GM21619 (cell line): ENCODE results near the gene ARHGEF28.

Source experiments
- ATAC-seq: cut with Tn5 transposase; IDR thresholded peaks from one replicate; pipeline ENCODE4 v1.9.1; 2021; ENCODE audit not compliant: unreplicated experiment

Gene ARHGEF28

DNA sequence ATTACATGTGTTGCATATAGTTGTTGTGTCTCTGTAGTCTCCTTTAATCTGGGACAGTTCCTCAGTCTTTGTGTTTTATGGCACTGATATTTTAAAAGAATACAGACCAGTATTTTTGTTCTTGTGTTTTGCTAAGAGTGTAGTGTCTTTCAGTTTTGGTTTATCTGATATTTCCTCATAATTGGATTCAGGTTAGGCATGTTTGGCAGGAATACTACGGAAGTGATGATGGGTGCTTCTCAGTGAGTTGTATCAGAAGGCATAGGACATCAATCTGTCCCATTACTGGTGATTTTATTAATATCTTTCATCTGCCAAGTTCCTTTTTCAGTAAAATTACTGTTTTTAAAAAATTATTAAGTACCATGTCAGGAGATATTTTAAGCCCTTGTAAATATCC, 212.9 kb downstream of the ARHGEF28 start:
- no peak for ATAC-seq

DNA sequence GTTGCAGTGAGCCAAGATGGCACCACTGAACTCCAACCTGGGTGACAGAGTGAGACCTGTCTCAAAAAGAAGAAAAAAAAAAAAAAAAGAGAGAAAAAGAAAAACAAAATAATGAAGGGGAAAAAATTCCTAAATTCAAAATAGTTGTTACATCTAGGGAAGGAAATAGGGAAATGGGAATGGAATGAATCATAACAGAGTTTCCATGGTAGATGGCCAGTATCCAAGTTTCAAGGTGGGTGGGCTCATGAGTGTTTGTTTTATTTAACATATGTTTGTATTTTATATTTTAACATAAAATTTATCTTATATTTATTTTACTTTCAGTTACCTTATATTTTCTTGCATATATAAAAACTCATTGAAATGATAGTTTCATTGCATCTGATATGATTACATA, 215.6 kb downstream of the ARHGEF28 start:
- ATAC-seq: no peak

DNA sequence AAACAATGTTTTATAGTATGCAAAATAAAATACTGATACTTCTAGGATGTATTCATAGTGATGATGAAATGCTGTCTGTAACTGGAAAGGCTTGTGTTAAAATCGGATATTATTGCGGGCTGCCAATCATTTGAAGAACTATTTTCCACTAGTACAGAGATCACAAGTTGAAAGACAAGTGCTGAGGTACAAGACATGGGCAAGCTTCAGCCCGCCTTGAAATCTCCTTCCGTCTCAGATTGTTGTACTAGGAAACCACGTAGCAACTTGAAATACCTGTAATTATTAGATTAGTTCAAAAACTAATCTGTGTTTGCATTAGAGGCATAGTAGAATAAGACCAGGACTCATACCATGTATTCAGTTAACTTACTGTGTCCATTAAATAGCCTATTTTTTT, 218.2 kb downstream of the ARHGEF28 start:
- ATAC-seq: no peak

DNA sequence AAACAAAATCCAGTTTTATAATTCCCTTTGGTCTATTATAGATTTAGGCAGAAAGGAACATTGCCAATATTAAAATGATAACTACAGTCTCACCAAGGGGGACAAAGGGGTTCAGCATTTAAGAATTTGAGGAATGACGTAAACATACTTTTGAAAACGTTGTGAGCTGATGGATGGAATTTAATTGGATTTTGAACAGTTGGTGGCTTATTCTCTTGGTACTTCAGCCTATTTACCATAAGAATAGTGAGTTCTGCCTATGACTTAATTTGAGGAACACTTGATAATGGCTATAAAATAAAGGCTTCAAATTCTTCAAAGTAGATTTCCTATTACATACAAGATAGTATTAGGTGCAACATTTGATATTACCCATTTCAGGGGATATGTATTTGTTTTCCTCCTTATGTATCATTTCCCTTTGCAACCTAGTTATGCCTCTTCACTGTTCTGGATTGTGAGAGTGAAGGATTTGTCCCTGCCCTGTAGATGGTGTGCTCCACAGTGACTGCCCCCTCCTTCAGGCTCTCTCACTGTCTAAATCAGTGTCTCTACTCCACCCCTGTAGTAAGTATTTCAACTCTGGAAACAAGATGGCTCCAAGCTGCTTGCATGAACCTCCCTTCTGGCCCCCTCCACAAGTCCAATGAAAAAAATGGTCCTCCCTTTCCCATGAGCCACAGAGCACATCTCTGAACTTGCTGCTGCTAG, 225.6 kb downstream of the ARHGEF28 start:
- no peak for ATAC-seq

DNA sequence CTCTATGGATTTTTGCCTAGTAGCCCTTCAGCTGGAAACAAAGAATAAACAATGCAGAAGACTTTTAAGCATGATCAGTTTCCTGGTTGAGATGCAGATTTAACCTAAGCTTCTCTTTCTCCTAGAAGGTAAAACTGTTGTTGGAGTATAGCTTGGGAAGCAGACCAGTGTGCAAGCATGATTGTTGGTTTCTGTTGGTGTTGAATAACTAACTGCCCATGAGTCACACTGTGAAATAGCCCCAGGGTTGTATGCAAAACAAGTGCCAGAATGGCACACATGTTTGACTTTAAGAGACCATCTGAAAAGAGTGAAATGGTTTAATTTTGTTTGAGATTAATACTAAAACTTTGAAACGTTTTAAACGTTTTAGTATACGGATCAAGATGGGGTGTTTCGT, 227.1 kb downstream of the ARHGEF28 start:
- ATAC-seq: no peak

DNA sequence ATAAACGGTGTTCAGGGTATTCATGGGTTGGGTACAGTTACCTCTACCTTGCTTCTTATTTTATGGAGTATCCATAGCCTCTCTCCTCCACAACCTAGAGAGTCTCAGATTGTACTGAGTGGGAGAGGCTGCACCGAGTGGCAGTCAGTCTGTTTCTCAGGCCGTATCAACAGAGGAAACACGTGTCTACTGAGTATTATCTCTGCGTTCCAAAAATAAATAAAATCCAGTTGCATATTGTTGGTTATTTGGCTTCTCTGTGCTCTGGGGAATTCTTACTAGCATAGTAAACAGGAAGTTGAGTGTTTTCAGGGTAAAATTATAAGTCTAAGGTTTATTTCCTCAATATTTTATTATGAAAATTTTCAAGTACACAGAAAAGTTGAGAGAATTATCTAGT, 231.0 kb downstream of the ARHGEF28 start:
- no peak for ATAC-seq

DNA sequence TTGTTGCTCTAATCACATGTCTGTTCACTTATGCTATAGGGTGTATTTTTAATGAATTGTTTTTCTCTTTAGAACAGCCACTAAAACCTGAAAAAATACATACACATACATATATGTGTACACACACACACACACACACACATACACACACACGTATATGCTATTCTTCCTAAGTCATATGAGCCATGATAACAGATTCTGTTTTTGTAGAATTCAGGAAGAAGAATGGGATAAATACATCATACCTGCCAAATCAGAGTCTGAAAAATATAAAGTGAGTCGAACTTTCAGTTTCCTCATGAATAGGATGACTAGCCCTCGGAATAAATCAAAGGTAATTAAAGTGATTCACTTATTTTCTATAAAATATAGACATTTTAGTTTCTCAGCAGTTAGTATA, 231.4 kb downstream of the ARHGEF28 start:
- ATAC-seq: no peak

DNA sequence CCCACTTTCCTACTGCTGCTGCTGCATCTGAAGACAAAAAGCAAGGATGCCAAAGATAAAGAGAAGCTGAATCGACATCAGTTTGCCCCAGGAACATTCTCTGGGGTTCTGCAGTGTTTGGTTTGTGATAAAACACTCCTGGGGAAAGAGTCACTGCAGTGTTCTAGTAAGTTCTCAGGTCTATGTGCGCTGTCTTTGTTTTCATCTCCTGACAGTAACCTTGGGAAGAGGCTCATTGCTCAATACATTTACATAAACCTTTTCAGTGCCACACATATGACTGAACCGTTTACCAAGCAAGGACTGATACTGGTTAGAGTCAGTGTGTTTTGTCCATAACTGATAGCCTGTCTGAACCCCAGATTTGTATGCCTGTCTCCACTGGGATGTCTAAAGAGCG, 232.1 kb downstream of the ARHGEF28 start:
- ATAC-seq: no peak

DNA sequence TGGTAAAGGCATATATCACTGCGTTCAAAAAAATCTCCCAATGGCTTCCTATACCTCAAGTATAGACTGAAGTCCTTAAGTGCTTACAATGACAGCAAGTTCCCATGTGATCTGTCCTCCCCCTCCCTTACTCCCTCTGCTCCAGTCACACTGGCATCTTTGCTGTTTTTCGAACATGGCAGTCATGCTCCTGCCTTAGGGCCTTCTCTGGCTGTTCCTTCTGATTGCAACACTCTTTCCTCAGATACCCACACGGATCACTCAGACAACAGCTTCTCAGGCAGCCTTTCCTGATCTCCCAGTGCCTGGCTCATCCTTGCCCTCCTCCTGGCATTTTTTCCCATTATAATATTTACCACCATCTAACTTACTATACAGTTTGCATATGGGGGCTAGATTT, 232.8 kb downstream of the ARHGEF28 start:
- no peak for ATAC-seq

DNA sequence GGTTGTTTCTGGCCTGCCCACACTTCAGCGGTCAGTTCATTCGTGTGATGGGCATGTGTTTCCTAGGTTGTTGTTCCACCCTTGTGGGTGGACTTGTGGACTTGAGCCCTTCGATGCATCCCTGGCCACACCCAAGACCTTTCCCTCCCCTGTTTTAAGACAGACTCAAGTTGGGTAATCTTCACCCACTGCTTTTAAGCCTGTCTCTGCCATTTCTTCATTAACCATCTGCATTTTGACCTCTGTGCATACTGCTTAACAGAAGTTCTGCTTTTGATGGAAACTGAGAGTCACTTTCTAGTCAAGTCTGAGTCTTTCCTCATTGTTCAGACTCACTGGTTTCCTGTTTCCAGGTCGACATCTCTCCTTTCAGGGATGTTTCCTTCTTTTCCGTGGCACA, 233.7 kb downstream of the ARHGEF28 start:
- ATAC-seq: no peak

DNA sequence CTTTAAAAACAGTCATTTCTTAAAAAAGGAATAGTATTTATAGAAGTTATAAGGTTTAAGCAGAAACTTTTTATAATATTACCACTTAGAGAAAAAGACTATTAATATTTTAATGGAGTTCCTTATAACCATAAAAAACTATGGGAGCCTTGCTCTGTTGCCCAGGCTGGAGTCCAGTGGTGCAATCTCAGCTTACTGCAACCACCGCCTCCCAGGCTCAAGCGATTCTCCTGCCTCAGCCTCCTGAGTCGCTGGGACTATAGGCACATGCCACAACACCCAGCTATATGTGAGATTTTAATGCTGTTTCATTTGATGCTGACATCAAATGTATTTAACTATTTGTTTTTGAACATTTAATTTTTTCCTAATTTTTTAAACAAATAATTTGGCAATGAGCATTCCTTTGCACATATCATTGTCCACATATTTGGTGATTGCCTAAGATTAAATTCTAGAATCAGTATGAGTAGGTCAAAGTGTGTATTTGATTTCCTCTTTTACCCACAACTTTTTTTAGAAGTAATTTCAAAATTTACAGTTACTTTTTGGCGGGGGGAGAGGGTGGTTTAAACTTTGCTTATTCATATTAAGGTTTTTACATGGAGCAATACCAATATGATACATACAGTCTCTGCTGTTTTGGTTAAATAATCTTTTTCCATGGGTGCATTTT, 235.5 kb downstream of the ARHGEF28 start:
- ATAC-seq: no peak

DNA sequence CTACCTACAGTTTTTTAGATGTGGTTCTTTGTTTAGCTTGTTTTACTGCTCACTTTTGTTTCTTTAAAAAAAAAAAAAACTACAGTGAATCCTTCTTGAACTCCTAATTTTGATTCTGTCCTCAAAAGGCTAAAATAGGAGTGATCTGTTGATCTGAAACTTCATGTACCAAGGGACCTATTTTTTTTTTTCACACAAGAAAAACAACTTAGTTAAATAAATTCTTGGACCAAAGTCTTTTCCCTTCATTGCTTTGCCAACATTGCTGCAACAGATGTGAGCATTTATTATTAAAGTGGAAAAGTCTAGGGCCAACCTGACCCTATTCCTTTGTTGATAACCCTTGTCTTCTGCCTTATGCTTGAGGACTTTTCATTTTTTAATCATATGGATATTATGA, 236.8 kb downstream of the ARHGEF28 start:
- ATAC-seq: no peak

DNA sequence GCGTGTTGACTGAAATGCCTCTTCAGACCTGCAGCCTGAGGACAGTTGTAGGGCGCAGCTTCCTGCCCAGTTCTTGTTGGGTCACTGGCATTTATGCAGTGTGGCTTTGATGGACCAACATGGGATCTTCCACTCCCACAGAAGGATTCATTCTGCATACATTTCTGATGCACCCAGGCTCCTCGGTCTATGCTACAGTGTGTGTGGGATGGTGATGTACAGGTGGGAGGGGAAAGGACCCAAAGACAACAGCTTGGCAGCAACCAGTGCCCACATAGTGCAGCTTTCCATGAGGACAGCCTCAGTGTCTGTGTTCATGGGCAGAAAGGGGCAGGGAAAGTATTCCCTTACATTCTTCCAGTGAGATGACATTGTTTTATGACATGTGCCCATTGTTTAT, 237.9 kb downstream of the ARHGEF28 start:
- ATAC-seq: no peak

DNA sequence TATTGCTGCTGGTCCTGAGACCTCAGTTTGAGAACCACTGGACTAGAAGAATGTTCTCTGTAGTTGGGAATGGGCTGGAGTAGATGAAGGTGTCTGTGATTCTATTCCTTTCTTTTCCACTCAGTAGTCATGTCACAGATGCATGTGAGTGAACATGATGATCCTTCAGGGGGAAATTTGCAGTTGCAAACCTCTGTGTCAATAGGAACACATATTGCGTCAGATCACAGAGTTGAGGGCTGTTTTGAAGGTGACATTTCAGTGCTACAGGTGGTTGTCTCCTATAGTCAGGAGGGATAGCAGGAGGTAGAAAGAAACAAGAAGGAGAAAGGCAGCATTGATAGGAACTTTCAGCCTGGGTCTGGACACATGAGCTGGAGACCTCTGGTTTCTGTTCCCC, 239.3 kb downstream of the ARHGEF28 start:
- ATAC-seq: no peak

DNA sequence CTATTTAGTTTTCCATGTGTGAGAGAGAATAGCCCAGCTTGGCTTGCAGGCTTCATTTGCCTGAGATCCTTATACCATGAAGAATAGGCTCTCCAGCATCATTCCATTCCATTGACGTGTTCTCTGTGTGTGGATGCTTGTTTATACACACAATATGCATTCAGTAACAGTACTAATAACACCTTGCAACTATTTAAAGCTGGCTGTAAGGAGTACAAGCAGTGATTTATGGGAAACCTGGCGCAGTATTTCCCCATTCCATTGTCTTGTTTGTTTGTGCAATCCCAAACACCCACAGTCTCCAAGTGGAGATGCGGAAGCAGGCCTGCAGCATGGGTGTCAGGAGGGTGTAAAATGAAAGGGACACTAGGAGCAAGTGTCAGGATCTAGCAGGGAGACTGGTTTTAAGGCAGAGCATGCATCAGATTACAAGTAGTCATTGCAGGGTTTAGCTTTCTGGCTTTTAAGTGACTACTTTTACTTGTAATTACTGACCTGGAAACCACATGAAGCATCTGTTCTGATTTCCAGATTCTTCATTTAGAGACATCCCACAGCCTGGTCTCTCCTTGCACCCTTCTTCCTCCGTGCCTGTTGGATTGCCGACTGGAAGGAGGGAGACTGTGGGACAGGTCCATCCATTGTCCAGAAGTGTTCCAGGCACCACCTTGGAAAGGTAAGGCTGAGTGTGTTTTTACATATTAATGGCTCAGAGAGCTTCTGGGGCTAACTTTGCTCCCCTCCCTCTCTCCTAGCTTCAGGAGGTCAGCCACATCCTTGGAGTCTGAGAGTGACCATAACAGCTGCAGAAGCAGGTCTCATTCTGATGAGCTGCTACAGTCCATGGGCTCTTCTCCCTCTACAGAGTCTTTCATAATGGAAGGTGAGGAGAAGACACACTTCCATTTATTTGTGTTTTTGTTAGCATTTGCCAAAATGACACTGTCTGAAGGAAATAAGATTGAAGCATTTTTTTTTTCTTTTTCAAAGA, 241.6 kb downstream of the ARHGEF28 start:
- no peak for ATAC-seq

DNA sequence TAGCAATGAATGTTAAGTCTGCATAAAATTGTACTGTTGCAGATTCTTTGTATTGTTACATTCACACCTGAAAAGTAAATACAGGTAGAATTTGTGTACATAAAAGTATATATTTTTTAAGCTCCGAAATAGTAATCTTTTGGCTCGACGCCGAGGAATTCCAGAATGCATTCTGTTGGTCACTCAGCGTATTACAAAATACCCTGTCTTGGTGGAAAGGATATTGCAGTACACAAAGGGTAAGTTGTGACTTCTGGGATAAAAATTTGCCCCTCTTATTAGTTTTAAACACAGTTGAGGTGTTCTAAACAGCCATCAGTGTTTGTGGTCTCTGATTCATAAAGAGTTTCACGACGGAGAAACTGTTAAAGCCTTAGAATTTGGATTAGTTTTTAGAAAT, 257.6 kb downstream of the ARHGEF28 start:
- no peak for ATAC-seq

DNA sequence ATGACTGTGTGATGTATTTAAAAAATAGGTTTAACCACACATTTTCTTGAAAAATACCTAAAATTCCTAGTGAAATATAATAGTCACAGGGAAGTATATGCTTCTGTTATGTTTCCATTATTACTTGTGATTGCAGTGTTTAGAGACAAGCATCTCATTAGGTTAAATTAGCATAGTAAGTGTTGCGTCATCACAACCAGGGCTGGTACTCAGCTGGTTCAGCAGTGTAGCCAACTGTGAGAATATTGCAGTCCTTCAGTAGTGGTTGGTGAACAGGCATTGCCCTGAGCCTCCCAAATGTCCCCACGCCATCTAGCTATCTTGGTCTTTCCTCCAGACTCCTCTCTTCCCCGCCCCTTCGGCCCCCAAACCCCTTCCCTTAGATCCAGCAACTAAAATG, 261.7 kb downstream of the ARHGEF28 start:
- ATAC-seq: no peak

DNA sequence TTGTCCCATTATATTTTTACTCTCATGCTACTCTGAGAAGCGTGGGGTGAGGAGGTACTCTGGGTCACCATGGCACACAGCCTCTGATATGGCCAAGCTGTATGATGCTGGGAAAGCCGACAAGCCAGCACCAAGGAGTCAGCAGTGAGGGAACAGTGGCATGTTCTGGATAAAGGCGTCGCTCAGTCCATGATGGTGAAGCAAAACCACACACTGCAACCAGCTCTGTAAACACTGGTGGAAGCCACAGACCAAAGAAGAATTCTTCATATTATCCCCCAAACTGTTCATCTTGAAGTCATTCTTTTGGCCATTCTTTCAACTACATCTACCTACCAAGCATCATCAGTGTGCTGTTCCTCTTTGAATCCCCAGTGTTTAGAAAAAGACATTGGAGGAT, 264.6 kb downstream of the ARHGEF28 start:
- ATAC-seq: no peak

DNA sequence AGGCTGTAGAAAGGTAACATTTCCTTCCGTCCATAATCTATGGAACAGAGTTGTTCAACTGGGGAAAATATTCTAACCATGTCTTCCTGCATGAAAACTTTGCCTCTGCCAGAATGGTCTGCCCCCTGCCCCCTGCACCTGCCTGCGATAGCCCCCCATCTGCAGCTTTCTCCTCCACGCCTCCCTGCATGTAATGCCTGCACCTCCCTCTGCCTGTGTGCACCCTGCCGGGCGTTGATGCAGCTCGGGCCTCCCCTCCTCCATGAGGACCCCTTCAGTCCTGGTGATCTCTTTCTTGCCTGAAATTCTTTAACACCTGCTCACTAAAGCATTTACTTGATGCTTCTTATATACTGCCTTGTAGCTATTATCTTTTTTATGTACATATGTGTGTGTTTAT, 266.2 kb downstream of the ARHGEF28 start:
- no peak for ATAC-seq

DNA sequence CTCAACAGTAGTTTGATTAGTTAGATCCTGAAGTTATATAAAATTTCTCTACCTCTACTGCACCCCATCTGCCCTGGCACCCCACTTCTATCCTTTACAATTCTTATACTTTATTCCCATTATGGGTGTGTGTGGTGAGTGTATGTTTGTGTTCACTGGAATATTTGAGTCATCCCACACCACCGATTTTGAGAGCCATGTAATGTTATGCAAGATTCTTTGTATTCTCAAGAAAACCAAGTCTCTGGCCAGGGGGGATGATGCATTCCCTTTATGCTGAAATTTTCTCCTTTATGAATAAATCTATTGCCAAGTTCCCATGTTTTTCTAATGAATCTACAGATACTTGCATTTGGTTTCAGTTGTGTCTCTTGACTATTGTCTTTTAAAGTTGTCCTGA, 266.8 kb downstream of the ARHGEF28 start:
- no peak for ATAC-seq

DNA sequence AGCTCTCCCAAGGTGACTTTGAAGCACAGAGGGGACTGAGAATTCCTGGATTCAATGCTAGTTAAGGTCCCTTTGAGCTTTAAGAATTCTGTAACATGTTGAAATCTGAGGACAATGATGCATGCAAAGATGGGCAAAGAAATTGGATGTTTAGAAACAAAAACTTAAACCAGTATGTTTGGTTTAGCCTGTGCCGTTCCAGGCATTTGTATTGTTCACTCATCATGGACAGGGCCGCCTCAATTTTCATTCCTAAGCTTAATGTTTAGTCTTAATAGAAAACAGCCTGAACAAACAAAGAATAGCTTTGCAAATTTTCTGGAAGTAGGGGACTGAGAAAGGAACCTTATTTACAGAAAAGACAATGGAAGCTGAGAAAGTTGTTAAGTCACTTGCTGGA, 267.8 kb downstream of the ARHGEF28 start:
- no peak for ATAC-seq

DNA sequence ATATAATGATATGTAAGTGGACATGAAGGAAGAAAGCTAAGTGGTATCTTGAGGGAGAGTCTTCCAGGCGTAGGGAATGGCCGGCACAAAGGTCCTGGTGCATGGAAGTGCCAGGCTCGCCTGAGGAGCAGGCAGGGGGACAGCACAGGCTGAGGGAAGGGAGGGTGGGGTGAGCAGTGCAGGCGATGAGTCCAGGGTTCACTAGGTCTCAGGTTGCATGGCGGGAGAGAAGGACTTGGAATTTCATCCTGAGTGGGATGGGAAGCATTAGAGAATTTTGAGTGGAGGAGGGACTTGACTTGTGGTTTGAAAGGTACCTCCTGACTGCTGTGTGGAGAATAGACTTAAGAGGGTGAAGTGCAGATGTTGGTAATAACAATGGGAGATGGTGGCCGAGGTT, 268.9 kb downstream of the ARHGEF28 start:
- ATAC-seq: no peak
